NCI-H446 treated with DMSO at 0.1 percent for 48 hours (cell line): ENCODE data around the gene ZYX.
A peak's percentile ranks its signal among the peaks of the same experiment; 100 is the strongest.

Source experiments
- DNase-seq: peaks from one replicate; lab custom pipeline; 2025; lab: John Stamatoyannopoulos, UW

ZYX gene

DNA sequence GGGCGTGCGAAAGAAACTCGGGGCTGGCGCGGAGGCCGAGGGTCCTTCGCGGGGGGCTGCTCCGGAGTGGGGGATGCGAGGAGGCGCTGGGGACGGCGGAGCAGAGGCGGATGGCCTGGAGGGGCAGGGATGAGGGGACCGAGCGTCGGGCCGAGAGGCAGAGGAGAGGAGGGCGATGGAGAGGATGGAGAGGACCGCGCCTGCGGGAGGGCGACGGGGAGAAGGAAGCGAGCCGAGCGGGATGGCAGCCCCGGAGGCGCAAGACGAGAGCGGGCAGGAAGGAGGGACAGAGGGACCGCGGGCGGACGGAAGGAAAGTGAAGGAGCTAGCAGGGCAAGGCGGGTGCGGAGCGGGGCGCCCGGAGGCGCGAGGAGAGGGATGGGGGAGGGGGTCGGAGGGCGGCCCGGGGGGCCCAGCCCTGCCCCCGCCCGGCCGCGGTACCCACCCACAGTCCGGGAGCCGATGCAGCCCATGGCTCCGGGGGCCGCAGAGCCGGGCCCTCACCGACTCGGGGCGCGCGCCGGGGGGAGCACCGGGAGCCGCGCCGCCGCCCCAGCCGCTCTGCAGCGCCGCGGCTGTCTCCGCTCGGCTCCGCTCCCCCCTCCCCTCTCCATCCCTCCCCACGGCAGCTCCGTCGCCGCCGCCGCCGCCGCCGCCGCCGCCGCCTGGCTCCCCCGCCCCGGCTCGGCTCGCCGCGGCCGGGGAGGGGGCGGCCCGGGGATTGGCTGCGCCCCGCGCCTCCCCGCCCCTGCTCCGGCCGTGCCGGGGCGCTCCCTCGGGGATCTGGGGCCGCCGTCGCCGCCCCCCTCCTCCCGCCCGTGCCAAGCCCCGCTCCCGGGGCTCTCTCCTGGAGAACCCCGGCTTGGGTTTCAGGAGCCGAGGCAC is 18.8 kb upstream of the ZYX start, which contains the start of gene FAM131B:
Gene FAM131B, minus strand, starts transcription at position 583 of the 885 bp plus-strand sequence. Its CDS starts 110 bp downstream, at position 473.
- no peak for DNase-seq

DNA sequence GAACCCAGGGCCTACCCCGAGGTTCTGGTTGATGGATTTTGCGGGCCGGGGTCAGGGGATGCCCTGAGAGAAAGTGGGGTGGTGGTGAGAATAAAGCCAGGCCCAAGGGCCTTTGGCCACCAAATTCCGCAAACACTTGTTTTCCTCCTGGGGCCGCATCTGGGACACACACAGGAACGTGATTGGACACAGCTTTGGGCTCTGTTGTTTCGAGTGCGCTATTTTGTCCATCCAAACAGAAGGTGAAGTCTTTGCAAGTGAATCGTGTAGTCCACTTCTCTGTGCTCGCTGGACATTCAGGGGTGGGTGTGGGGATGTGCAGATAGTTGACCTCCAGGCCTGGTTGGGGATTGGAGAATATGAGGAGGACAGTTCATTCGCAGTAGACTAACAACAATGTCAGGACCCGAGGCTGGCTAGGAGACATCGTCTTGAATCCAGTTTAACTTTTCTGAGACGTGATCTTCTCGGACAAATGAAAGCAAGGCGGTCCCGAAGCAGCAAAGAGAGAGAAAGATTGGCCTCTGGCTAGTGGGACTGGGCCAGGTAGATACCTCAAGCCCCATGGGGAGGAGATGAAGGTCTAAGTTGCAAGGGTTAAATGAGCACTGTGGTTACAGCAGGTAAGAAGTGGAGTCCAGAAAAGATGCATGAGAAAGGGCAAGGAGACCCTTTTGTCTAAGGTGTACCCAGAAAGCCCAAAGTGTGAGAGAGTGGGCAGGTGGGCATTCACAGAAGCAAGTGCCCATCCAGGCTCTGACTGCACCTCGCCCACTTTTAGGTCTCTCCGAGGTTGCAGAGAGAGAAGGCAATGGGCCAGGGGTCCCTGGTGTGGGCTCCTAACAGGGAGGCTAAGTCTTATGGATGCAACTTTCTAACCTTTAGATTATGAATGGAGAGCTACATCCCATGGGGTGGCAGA is 17.9 kb upstream of the ZYX start:
- DNase-seq: no peak

DNA sequence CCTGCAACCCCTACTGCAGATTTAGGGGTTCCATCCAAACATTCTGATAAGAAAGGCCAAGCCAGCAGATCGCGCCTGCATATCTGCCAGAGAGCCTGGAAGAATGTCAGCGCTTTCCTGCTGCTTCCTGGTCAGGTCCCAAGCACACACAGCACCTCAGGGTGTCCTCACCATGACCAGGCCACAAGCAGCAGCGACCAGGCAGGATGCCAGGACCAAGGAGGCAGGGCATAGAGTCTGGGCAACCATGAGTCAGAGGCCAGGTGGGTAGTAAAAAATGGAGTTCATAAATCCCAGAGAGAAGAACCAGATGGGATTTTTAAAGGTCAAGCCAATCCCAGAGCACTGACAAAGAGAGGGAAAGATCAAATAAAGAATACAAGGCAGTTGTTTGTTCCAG is 13.2 kb upstream of the ZYX start:
- DNase-seq: no peak

DNA sequence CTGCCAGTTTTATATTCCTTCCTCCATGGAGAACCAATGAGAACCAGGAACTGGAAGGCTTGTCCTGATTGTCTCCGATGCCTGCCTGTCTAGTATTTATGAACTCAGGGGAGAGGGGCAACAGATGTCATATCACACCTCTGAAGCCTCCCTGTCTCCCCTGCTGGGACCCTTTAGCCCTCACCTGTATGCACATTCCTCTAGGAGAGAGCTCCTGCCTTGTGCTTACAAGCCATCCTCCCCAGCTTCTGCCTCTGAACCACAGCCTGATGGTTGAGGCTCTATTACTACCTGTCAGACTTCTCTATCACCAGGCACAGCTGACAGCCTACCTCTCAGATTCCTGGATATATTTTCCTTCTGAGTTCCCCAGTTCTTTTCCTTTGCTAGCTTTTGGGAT is 12.8 kb upstream of the ZYX start:
- no peak for DNase-seq

DNA sequence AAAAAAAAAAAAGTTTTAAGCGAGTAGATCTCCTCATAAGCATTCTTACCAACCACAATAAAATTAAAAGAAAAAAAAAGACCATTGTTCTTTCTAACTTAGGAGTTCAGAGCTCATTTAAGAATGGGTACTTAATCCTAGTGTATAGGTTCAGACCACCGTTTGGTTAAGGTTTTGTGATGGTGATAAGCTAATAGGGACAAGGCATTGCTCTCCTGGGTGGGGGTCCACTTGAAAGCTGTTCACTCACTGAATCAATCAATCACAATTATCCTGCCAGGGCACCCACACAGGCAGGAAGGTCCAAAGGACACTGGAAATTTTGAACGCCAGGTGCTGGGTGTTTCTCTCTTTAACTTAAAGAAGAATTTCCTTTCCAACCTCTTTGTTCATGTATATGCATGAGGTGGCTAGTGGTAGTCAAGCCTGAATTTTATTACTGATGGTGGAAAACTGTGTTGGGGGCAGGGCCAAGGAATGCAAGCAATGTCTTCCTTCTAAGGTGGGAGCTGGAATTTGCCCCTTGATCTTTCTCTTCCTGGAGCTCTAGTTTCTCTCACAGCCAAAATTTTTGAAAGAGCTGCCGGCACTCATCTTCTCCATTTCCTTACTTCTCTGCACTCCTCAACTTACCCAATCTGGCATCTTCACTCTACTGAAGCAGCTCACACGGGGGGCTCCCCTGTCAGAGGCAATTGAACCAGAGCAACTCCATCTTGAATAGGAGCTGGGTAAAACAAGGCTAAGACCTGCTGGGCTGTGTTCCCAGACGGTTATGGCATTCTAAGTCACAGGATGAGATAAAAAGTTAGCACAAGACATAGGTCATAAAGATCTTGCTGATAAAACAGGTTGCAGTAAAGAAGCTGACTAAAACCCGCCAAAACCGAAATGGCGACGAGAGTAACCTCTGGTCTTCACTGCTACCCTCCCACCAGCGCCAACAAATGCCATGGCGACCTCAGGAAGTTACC is 11.2 kb upstream of the ZYX start:
- no peak for DNase-seq

DNA sequence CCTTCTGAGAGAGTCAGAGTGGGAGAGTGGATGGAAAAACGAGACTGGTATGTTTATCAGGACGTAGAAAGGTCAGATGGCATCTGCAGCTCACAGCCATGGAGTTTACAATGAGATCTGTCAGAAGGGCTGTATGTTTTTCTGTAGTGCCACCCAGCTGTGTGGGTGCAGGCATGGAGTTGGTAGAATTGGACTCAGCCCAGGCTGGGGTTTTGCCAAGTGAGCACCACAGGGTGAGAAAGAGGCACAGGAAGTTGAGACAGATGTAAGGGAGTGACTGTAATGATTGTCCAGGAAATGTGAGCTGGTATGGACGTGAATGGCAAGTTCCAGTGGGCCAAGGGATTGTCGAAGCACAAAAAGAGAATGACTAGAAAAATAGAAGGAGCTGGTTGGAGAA is 9.1 kb upstream of the ZYX start:
- DNase-seq: no peak

DNA sequence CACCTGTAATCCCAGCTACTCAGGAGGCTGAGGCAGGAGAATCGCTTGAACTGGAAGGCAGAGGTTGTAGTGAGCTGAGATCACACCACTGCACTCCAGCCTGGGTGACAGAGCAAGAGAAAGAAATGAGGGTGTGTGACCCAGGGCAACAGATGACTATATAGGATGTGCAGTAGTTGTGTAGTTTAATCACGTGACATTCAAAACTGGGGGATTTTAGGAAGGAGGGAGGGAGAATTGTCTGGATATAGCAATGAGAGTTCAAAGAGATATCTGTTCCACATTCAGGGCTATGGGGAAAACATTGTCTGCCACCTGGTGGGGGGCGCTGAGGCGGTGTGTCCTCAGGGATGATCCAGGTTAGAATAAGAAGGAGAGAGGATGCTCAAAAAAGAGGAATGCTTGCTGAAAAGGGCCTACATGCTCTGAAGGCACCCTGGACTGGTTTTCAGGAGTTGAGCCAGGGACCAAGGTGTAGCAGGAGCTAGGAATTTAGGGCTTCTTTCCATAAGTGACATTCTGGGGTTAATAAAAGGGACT is 7.8 kb upstream of the ZYX start:
- no peak for DNase-seq

DNA sequence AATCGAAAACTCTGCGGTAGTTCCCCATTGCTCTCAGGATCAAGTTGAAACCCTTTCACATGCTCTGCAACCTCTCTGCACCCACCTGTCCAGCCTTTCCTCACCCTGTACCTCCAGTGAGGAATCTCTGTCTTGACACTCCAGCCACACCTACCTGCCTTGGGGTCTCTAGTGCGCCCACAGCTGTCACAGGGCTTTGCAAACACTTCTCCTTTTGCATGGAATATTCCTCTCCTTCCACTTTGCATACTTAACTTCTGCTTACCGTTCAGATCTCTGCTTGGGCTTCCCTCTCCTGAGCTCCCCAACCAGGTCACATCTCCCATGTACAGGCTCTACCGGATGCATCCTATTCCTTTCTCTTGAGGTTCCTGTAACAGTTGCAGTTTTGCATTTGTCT is 6.6 kb upstream of the ZYX start:
- no peak for DNase-seq

DNA sequence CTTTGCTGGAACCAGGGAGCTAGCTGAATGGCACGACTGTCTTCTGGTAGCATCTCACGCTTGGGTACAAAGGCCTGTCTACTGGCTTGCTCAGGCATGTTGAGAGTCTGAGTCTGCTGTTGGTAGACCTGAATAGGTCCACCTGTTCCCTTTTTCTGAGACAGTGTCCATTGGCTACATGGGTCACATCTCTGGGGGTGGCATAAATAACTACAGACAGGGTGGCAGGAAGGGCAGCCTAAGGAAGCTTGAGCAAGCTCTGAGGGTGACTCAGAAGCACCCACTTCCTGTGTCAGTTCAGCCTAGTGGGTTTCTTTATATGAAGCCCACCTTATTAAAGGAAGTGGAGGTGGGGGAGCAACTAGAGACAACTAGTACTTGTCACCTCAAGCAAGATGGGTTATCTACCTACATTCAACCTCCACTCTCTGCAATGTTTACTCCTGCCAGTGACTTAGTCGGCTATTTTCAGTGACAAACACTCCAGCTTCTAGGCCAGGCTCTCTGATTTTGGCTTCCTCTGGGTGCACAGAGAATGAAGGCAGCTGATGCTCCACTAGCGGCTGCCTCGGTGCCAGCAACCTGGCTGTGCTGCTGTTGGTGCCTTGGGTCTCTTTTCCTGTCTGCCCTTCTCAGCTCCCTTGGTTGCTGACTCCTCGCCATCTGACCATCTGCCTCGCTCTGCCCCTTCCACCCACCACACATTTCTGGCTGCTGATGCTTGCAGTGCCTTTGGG is 5.7 kb upstream of the ZYX start:
- no peak for DNase-seq

DNA sequence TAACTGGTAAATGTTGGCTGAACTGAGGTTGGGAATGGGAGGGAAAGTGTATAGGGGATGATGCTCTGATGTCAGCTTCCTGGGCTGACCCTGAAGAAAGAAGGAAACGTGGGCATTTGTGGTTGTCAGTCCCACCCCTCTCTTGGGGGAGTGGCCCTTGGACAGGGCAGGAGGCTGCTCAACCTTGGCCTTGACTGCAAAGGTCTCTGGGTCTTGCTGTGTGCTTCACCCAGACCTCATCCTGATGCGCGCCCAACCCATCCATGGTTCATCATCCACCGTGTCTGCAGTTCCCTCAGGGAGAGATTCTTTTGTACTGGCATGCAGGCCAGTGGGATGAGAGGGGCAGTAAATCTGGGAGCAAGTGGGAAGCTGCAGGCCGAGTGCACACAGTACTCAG is 4.7 kb upstream of the ZYX start:
- no peak for DNase-seq

DNA sequence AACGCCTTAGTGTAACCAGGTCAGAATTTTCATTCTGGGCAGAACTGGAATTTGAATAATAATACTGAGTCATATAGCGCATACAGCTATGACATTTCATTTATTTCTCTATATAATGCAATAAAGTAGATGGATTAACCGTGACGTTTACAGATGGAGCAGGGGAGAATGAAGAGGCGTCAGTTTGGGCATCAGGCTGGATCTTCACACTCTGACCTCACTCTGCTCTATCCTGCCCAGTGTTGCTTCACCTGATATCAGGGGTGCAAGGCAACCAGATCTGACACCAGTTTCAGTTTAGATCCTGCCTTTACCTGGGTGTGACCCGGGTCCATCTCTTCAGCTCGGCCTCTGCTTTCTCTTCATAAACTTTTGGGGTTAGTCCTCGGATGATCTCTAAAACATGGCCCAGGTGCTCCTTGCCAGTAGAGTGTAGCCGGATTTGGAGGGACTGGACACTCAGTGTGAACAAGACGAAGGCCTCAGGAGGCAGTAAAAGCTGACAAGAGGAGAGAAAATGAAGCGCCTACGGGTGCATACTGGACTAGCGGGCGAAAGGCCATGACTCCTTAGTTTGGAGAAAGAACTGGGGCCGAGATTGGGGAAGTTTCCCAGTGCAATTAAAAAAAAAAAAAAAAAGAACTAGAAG is 1.4 kb upstream of the ZYX start:
- DNase-seq: no peak

DNA sequence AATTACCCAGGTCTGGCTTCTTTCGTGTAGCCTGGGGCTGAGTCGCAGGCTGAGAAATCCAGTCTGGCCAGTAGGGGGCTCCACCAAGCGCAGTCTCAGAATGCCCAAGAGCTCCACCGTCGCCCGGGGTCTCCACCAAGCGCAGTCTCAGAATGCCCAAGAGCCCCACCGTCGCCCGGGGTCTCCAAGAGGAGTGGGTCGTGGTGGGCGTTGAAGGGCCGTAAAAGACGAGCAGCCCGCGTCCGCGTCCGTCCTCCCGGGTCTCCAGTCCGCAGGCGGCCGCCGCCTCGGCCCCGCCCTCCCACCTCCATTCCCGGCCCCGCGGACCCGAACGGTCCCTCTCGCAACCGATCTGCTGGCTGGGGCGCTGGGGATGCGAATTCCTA is 892 bp upstream of the ZYX start:
- DNase-seq: peak; percentile 46

DNA sequence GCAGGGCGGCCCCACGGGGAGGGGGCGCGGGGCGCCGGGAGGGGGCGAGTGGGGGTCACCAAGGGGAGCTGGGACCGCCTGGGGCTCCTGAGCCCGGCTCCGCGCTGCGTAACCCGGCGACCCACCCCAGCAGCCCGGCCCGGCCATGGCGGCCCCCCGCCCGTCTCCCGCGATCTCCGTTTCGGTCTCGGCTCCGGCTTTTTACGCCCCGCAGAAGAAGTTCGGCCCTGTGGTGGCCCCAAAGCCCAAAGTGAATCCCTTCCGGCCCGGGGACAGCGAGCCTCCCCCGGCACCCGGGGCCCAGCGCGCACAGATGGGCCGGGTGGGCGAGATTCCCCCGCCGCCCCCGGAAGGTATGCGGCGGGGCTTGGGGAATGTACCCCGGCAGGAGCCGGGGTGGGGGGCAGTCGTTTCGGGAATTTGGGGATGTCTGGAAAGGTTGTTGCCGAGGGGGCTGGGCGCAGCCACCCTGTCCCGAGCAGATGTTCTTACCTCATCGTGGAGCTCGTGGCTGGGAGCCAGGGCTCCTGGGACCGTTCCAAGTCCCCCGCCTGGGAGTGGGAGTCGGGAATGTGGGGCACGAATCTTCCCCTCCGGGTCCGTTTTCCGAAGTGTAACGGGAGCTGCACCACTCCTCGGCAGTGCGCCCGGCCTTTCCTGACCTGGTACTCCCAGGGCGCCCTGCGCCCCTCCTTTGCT is 431 bp downstream of the ZYX start:
- no peak for DNase-seq

DNA sequence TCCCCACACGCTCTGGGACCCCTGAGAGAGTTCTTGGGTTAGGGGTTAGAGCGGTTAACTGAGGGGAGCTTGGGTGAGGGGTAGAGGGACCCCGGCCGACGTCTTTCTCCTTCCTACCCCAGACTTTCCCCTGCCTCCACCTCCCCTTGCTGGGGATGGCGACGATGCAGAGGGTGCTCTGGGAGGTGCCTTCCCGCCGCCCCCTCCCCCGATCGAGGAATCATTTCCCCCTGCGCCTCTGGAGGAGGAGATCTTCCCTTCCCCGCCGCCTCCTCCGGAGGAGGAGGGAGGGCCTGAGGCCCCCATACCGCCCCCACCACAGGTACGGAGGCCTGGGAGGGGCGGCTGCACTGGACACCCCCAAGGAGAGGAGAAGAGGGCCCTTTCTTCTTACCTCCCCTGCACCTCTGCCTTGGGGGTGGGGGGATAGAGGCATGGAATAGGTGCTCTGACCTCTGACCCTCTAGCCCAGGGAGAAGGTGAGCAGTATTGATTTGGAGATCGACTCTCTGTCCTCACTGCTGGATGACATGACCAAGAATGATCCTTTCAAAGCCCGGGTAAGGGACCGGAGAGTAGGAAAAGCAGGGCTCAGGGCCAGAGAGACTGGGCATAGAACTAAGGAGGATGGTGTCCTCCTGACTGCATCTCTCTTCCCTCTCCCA is 1.1 kb downstream of the ZYX start:
- no peak for DNase-seq

DNA sequence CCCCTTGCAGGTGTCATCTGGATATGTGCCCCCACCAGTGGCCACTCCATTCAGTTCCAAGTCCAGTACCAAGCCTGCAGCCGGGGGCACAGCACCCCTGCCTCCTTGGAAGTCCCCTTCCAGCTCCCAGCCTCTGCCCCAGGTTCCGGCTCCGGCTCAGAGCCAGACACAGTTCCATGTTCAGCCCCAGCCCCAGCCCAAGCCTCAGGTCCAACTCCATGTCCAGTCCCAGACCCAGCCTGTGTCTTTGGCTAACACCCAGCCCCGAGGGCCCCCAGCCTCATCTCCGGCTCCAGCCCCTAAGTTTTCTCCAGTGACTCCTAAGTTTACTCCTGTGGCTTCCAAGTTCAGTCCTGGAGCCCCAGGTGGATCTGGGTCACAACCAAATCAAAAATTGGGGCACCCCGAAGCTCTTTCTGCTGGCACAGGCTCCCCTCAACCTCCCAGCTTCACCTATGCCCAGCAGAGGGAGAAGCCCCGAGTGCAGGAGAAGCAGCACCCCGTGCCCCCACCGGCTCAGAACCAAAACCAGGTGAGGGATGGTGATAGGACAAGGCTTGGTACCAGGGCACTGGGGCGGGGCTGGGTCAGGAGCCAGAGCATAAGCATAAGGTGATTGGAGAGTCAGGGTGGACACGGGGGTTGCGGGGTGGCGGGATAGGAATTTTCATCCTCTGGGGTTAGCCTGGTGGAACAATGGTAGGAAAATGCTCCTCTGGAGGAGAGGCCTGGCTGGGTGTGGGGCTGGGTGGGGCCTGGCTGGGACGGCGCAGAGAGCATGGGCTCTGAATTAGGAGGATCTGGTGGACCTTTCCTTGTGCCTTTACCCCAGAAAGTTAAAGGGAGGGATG is 1.9 kb downstream of the ZYX start:
- DNase-seq: no peak

DNA sequence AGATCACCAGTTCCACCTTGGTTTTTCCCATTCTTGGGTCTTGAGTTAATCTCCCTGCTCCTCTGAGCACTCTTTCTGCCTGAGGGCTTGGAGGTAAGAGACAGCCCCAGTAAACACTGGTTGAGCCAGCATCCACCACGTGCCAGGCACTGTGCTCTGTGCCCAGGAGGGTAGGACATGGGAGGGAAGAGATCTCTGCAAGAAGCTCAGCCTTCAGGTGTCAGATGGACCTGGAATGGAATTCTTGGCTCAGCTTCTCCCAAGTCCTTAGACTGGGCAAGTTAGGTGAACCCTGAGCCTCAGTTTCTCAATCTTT is 2.5 kb downstream of the ZYX start:
- DNase-seq: no peak

DNA sequence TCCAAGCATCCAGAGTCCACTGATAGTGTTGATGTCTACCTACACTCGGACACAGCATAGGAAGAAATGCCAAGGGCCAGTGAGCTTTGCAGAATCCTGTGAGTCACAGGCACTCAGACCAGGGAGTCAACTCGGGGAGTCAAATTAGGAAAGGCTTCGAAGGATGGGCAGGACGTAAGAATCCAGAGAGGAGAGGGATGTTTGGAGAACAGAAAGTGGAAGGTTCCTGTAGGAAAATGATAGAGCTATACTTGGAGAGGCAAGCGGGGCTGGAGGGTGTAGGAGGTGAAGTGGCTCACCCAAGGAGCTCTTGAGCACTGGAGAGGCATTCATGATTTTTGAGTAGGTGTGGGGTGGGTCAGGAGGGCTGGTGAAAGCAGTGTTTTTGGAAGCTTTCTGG is 3.0 kb downstream of the ZYX start:
- no peak for DNase-seq
